GM21447 (cell line): ENCODE data around the gene PJVK.
A peak's percentile ranks its signal among the peaks of the same experiment; 100 is the strongest.
"Not testable (repeated sequence)": the region's sequence is repeated elsewhere in the genome, so short reads cannot be mapped to it uniquely, and the experiment has no call there.

Experiments
- ATAC-seq: cut with Tn5 transposase; IDR thresholded peaks from one replicate; pipeline ENCODE4 v1.9.1; 2021; ENCODE audit not compliant: unreplicated experiment

Gene PJVK, protein sequence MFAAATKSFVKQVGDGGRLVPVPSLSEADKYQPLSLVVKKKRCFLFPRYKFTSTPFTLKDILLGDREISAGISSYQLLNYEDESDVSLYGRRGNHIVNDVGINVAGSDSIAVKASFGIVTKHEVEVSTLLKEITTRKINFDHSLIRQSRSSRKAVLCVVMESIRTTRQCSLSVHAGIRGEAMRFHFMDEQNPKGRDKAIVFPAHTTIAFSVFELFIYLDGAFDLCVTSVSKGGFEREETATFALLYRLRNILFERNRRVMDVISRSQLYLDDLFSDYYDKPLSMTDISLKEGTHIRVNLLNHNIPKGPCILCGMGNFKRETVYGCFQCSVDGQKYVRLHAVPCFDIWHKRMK

DNA sequence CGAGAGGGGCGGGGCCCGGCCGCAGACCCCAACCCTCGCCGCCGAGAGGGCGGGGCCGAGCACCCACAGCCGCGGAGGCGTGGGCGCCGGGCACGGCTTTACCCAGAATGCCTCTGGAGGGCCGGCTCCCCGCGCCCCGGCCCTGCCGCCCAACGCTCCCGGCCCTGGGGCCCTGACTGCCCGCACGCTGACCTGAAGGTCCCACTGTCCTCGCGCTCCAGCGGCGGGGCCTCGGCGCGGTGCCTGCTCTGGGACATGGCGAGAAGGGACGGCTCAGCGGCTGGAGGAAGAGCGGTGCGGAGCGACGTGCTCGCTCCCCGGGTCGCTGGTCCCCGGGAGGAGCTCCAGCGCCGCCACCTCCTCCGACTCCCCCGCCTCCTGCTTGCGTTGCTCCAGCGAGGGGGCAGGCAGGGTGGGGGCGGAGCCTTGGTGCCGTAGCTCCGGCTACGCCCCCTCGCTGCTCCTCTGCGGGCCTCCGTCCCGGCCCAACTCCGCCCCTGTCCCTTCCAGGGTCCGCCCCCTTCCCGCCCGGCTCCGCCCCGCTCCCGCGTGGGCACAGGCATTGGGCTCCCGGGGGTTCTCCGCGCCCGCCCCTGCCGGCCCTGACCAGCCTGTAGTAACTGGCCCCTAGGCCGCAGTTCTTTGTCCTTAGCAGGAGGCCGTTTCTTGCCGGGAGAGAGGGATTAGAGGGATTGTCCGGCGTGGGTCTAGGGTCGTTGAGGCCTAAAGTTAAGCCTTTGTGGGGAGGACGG lies at the start of gene PJVK, which contains the start of gene PRKRA:
PJVK (plus strand) TSS at position 605 of the 752 bp plus-strand sequence. CDS start 2,032 bp downstream, outside the sequence.
PRKRA (minus strand) TSS at position 402 of the 752 bp plus-strand sequence; CDS start at position 257, 145 bp downstream.
- peak; percentile 74 for ATAC-seq

DNA sequence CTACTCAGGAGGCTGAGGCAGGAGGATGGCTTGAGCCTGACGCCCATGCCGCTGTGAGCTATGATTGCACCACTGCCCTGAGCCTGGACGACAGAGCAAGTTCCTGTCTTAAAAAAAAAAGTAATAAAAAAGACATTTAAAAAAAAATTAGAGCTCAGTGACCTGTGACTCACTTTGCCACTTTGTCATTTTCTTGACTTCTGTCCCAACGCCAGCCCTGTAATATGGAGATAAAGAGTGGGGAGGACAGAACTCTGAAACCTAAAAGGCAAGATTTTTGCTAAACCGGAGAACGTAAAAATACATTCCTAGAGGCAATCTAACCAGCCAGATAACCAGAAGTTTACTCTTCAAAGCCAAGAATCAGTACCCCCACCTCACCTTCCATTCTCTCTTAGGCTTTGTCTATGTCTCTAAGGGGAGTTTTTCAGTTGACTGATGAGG lies 49.2 kb upstream of the PJVK start:
- ATAC-seq = no peak

DNA sequence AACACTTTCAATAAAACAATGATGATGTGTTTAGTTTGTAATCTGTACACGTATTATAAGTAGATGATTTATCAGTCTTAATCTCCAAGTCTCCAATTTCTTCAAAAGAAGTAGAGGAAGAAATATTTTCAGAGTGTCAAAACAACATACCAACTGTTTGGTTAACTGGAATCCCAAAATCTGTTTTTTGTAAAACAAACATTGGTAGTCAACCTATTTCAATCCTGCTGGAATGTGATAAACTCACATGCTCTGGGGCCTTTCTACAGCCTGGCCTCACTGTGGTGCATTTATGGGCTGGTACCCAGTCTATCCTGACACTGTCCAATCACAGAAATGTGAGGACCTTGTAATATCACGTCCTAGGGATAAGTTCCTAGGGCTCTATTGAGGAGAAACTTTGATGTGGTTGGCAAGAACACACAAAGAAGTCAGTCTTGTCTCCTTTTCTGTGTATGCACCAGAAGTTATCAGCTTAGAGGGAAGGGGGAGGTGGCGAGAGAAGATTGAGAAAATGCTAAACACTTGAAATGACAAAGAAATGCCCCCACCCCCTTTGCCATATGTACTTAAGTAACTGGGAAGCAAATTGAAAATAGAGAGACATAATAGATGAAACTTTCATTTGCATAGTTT lies 47.4 kb upstream of the PJVK start:
- peak; percentile 49 for ATAC-seq

- ATAC-seq = peak; percentile 98
Observed at GRCh38 chr2:178404368-178404767, 46.8 kb upstream of the PJVK start.

DNA sequence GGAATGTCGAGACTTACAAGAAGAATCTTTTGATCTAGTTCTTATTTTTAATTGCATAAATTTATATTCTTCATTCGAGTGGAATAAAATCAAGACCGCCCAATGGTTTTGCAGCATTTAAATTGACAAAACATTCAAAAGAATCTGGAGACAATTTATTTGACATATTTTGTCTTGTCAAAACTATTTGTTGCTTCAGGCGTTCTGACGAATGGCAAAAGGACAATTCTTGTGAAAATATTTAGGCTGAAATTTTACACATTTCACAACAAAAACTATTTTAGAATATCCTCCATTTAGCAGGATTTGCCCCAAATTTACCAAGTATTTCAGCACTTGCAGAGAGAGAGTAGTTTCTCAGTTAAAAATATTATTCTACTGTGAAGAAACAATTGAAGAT lies 41.9 kb upstream of the PJVK start:
- no peak for ATAC-seq

DNA sequence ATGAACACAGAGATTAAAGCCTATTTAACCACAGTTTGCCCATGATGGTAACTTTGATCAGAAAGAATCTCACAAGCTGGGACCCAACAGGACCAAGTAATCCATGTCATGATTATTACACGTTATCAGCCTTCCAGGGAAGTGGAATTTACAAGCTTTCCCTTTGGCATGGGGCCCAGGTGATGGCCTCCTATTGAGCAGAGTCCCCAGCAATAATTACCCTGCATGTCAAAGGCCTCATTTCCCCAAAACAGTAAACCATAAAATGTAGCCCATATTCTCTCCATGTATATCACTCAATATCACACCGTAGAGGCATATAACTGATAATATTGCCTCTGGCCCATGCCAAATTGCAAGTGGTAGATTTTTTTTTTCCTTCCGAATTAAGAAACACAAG lies 39.1 kb upstream of the PJVK start:
- no peak for ATAC-seq

GRCh38 chr2:178412453-178412852 lies 38.7 kb upstream of the PJVK start:
- ATAC-seq = not testable (repeated sequence)

DNA sequence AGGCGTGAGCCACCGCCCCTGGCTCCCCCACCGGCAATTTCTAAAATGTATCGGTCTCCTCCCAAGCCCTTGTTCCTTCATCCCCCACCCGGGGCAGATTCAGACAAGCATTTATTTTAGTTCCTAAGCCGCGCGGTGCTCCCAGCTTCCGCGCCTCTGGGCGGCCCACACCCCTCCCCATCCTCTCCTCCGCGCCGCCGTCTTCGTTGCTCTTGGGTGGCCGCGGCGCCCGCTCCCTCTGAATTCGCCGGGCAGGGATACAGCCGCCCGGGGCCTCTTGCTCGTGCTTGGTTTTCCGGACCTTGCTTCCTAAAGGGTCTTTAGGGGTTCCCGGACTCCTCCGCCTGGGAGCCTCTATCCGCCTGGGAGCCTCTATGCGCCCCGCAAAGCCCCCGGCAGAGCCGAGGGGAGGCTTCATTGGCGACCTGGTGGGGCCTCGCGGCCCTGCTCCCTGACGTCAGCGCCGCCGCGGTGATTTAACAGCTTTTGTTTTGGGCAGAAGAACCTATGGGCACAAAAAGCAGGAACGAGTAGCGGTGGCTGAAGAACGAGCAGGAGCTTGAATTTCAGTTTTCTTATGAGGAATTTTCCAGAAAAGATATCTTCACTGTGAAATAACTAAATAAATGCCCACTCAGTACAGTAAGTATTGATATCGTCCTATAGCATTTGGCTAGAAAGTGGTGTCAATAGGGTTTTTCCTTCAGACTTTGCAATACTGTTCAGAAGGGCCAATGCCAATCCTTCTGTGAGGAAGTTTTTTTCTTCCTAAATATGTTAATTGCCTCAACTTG lies 37.5 kb upstream of the PJVK start:
- peak; percentile 75 for ATAC-seq

DNA sequence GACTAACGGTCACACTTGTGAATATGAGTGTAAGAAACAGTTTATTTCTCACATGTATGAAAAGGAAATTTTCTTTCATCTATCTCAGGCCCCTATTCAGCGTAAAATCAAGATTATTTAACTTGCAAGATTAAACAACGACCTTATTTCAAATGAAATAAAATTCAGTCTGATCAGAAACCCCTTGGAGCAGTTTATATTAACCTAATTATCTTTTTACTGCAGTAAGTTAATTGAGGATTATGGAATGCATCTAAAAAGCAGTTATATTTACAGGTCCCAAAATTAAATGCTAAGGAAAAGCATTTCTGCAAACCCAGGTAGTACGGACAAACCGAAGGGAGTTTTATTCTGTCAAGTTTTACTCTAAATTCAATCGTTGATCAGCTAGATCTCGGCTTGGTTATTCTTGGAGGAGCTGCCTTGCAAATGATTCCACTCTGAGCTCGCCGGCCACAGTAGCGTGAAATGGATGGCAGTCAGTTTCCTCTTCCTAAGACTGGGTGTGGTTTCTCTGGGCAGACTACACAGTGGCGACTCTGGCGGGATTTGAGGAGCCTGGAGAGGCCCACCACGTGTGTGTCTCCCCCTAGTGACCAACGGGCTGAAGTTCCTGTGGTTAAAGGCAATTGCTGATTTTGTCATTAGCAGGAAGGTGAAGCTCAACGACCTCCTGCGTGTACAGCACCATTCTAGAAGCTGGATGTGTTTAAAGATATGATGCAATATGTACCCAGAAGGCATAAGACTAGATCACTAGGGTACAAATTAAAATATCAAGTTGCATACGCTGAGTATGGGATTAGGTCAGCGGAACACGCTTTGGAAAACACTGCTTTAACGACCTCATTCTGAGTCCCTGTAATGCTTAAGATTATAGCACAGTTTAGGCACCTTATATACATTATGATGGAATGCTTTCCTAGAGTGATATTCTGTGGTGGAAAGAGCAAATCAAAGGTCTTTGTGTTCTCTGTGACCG lies 36.6 kb upstream of the PJVK start:
- peak; percentile 80 for ATAC-seq

DNA sequence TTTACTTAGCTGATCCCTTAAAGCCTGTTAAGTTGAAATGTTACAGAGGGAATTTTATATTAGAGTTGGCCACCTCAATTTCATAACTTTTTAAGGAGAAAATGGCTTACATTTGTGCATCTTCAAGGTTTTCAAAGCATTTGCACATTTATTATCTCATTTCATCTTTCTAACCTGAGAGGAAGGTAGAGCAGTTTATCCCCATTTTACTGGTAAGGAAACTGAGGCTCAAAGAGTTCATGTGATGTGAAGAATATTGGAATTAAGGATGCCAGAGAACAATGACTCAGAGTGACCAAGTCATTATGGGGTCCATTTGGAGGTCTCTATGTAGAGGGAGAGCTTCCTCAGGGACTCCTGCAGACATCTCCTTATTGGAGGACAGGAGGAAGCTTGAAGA lies 35.2 kb upstream of the PJVK start:
- ATAC-seq = no peak

DNA sequence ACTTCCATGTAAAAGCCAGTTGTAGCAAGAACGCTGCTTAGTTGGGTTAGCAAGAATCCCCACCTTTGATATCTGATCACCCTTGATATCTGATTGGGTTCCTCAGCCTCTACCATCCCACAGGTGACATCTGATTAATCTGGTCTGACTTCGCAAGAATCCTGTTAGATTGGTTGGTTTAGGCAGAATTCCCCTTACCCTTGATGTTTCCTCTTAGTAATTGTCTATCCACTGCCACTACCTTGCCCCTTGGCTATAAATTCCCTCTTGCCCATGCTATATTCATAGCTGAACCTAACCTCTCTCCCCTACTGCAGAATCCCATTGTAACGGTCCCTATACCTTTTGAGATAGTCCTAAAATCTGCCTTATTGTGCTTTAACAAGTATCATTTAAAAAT lies 33.3 kb upstream of the PJVK start:
- no peak for ATAC-seq

GRCh38 chr2:178418426-178418825 lies 32.8 kb upstream of the PJVK start:
- ATAC-seq = no peak

- ATAC-seq = no peak
Observed at GRCh38 chr2:178419123-178419522, 32.1 kb upstream of the PJVK start.

GRCh38 chr2:178420463-178420999 lies 30.6 kb upstream of the PJVK start:
- no peak for ATAC-seq

GRCh38 chr2:178422097-178422496 lies 29.1 kb upstream of the PJVK start:
- ATAC-seq = no peak

GRCh38 chr2:178423746-178424145 lies 27.4 kb upstream of the PJVK start:
- ATAC-seq = not testable (repeated sequence)

GRCh38 chr2:178425255-178425827 lies 25.8 kb upstream of the PJVK start:
- ATAC-seq = no peak

GRCh38 chr2:178426388-178426787 lies 24.8 kb upstream of the PJVK start:
- ATAC-seq = no peak

GRCh38 chr2:178427458-178427857 lies 23.7 kb upstream of the PJVK start:
- no peak for ATAC-seq
